ENCODE measurements around the gene CYP46A1.
"Not testable (repeated sequence)": the region's sequence is repeated elsewhere in the genome, so short reads cannot be mapped to it uniquely, and the experiment has no call there.

CYP46A1 gene

GRCh38 chr14:99749763-99750715 is 65.9 kb downstream of the CYP46A1 start:
- no peak for DNase-seq

- DNase-seq = no peak
Measured at GRCh38 chr14:99750746-99751450, 66.8 kb downstream of the CYP46A1 start.

GRCh38 chr14:99751539-99752485 is 67.7 kb downstream of the CYP46A1 start:
- no peak for DNase-seq

GRCh38 chr14:99752486-99753121 is 68.5 kb downstream of the CYP46A1 start:
- DNase-seq = peak; percentile 61

GRCh38 chr14:99753225-99754140 is 69.4 kb downstream of the CYP46A1 start:
- DNase-seq = no peak

GRCh38 chr14:99754141-99755067 is 70.3 kb downstream of the CYP46A1 start:
- peak; percentile 19 for DNase-seq

GRCh38 chr14:99755068-99755405 is 70.9 kb downstream of the CYP46A1 start:
- no peak for DNase-seq

GRCh38 chr14:99755629-99756603 is 71.8 kb downstream of the CYP46A1 start:
- peak; percentile 76 for DNase-seq

- DNase-seq = no peak
Measured at GRCh38 chr14:99756796-99757195, 72.7 kb downstream of the CYP46A1 start.

GRCh38 chr14:99757331-99758070 is 73.4 kb downstream of the CYP46A1 start:
- DNase-seq = peak; percentile 93

- peak; percentile 4 for DNase-seq
Measured at GRCh38 chr14:99758121-99758821, 74.2 kb downstream of the CYP46A1 start.

GRCh38 chr14:99758872-99759545 is 74.9 kb downstream of the CYP46A1 start:
- no peak for DNase-seq

GRCh38 chr14:99759546-99759925 is 75.4 kb downstream of the CYP46A1 start:
- no peak for DNase-seq

GRCh38 chr14:99760817-99761216 is 76.7 kb downstream of the CYP46A1 start:
- DNase-seq = no peak

GRCh38 chr14:99762911-99763310 is 78.8 kb downstream of the CYP46A1 start:
- DNase-seq = not testable (repeated sequence)

- DNase-seq = no peak
Measured at GRCh38 chr14:99763527-99764221, 79.6 kb downstream of the CYP46A1 start.
